Activated naive CD4-positive, alpha-beta T cell treated with anti-CD3 and anti-CD28 coated beads for 36 hours (primary cell): ENCODE data around the gene TIRAP. TPM values are rescaled to one million over a fixed set of nuclear protein-coding genes. Genes with fewer than 3 reads are reported as not detected.

Experiments used
- CTCF ChIA-PET: fragments of 350-600 bp; sonication (Branson Sonifier 250); formaldehyde crosslinking; loops from one replicate; lab custom pipeline; 2021; ENCODE audit warnings: antibody characterized with exemption; lab: Charles Lee
- DNase-seq: peaks from one replicate; pipeline ENCODE4 v3.0.0-alpha.2; 2020
- H3K27ac Mint-ChIP-seq: one replicate; pipeline ENCODE4 v1.8.0; 2021; ENCODE audit warnings: mild to moderate bottlenecking, mixed read lengths
- H3K27me3 Mint-ChIP-seq: one replicate; pipeline ENCODE4 v1.8.0; 2021; ENCODE audit warnings: low read depth, mixed read lengths
- H3K36me3 Mint-ChIP-seq: one replicate; pipeline ENCODE4 v1.8.0; 2021; ENCODE audit warnings: low read depth, mixed read lengths
- H3K4me1 Mint-ChIP-seq: one replicate; pipeline ENCODE4 v1.8.0; 2021; ENCODE audit warnings: low read depth, mixed read lengths
- H3K4me3 Mint-ChIP-seq: one replicate; pipeline ENCODE4 v1.8.0; 2021; ENCODE audit warnings: mild to moderate bottlenecking, moderate library complexity, mixed read lengths
- H3K9me3 Mint-ChIP-seq: one replicate; pipeline ENCODE4 v1.8.0; 2021; ENCODE audit warnings: mixed read lengths
- intact Hi-C: fragments of 100-400 bp; cut with micrococcal nuclease; formaldehyde crosslinking; loops from one replicate; pipeline ENCODE4 v1.15.1; 2023
- total RNA-seq, 2 experiments: library from RNA; stranded (reverse); gene quantifications; one replicate each; pipeline ENCODE4 v1.2.3, GENCODE V29; 2021

Gene TIRAP
- total RNA-seq, 2 experiments from 2014 or later: 2.7 to 3.5 TPM

- H3K27me3 Mint-ChIP-seq: no peaks in the 10 kb centered on the region
These were observed 14.6 kb upstream of the TIRAP start for GRCh38 chr11:126268361-126268707.

DNA sequence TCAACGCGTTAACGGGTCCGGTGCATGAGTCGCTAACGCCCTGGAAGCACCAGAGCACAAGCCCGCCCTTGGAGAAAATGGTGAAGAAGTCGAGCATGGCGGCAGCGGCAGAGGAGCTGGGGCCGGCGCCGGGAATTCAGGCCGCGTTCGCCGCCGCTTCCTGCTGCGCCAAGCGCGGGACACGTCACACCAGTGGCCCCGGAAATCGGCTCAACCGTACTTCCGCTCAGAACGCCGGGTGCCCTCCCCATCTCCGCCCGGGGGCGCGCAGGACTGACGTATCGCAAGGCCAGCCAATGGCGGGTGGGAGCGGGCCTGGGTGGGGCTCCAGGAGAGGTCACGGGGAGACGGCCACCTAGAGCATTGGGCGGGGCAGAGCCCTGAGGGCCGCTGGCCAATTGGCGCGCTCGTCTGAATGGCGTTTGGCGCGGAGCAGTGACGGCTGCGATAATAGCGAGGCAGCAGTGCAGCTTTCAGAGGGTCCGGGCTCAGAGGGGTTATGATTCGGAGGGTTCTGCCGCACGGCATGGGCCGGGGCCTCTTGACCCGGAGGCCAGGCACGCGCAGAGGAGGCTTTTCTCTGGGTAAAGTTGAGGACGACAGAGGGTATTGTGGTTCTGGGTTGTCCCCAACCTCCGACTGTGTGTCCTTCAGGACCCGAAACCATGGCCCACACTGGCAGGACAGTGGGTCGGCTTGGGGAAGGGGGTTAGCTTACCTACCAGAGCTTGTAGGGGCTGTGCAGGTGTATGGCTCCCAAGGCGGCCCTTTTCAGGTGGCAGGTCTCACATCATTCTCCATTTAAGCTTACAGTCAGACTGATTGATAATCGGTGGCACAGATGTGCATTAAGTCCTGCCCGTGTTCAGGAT, 13.9 kb upstream of the TIRAP start, which contains the start of the genes FOXRED1 and SRPRA:
Gene FOXRED1 (plus strand): TSS at position 447 of the 872 bp plus-strand sequence. CDS start 53 bp downstream, at position 500.
Gene SRPRA (minus strand): TSS at position 188 of the 872 bp plus-strand sequence. CDS start 91 bp downstream, at position 97.
- Mint-ChIP-seq H3K36me3 (peaks cover 53% of the 10 kb centered on the region), H3K4me1 (peaks cover 33% of the 10 kb centered on the region), H3K27me3 (no peaks in the 10 kb centered on the region), H3K4me3 (peak within 1 kb of the TSS; percentile 93), H3K9me3 (no peaks in the 10 kb centered on the region), H3K27ac (peak within 1 kb of the TSS; percentile 95)
- intact Hi-C loops: loop anchor here (1.0 to 5.0 kb wide), 8 partner anchors 13 to 677 kb away; partner anchors contain the start of genes CHEK1, DCPS, FAM118B and PUS3
- CTCF ChIA-PET: no interaction called here
- peak; percentile 100 for DNase-seq

More at GRCh38 chr11:126268361-126268707, 14.6 kb upstream of the TIRAP start:
- intact Hi-C loops: loop anchor here (1.0 to 5.0 kb wide), 2 partner anchors 380 to 641 kb away; partner anchors contain the start of gene CHEK1
- H3K27ac Mint-ChIP-seq: peak overlapping the region; percentile 95
- DNase-seq: no peak
- CTCF ChIA-PET: no interaction called here
- H3K9me3 Mint-ChIP-seq: no peaks in the 10 kb centered on the region
- peaks cover 54% of the 10 kb centered on the region for H3K36me3 Mint-ChIP-seq
- H3K4me1 Mint-ChIP-seq: peaks cover 33% of the 10 kb centered on the region
- H3K4me3 Mint-ChIP-seq: peak overlapping the region; percentile 93

DNA sequence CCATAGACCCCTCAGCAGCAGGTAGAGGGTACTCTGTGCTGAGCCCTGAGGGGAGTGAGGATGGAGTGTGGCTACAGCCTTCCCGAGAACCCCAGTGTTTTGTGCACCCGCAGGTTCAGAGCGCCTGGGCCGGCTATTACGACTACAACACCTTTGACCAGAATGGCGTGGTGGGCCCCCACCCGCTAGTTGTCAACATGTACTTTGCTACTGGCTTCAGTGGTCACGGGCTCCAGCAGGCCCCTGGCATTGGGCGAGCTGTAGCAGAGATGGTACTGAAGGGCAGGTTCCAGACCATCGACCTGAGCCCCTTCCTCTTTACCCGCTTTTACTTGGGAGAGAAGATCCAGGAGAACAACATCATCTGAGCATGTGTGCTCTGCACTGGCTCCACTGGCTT, 5.6 kb upstream of the TIRAP start:
- H3K4me3 Mint-ChIP-seq: no peak overlapping the region
- H3K36me3 Mint-ChIP-seq: peaks cover 47% of the 10 kb centered on the region
- CTCF ChIA-PET: no interaction called here
- H3K27ac Mint-ChIP-seq: no peak overlapping the region
- DNase-seq: no peak
- intact Hi-C loops: no loop called here
- H3K4me1 Mint-ChIP-seq: peaks cover 16% of the 10 kb centered on the region
- H3K27me3 Mint-ChIP-seq: no peaks in the 10 kb centered on the region
- no peaks in the 10 kb centered on the region for H3K9me3 Mint-ChIP-seq

- peak overlapping the region; percentile 9 for H3K27ac Mint-ChIP-seq
- H3K27me3 Mint-ChIP-seq: no peaks in the 10 kb centered on the region
- peaks cover 19% of the 10 kb centered on the region for H3K4me1 Mint-ChIP-seq
- intact Hi-C loops: no loop called here
- H3K36me3 Mint-ChIP-seq: peaks cover 42% of the 10 kb centered on the region
- H3K4me3 Mint-ChIP-seq: no peak overlapping the region
- DNase-seq: no peak
- H3K9me3 Mint-ChIP-seq: no peaks in the 10 kb centered on the region
- CTCF ChIA-PET: no interaction called here
These were observed 5.1 kb upstream of the TIRAP start for GRCh38 chr11:126277780-126278179.

GRCh38 chr11:126279191-126279590, 3.7 kb upstream of the TIRAP start:
- Mint-ChIP-seq H3K4me3 (no peak overlapping the region), H3K27me3 (no peaks in the 10 kb centered on the region), H3K36me3 (peaks cover 36% of the 10 kb centered on the region), H3K9me3 (no peaks in the 10 kb centered on the region), H3K27ac (no peak overlapping the region), H3K4me1 (peaks cover 25% of the 10 kb centered on the region)
- intact Hi-C loops: no loop called here
- CTCF ChIA-PET: no interaction called here
- DNase-seq: no peak

DNA sequence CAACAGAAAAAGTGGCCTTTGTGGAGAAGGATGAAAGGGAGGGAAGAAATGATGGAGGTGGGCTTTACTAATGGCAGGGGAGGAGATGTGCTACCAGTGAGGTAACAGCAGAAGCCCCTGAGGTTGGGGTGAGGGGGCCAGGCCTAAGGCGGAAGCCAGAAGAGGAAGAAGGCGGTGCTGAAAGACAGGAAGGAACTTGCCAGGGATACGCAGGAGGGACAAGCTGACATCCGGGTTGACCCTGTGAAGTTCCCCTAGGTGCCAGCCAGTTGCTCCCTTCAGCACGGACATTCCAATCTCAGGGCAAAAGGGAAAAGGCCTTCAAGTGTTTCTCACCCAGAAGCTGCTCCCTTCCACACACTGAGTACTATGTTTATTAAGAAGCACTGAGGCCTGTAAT, 2.3 kb upstream of the TIRAP start:
- peaks cover 39% of the 10 kb centered on the region for H3K4me1 Mint-ChIP-seq
- H3K27ac Mint-ChIP-seq: no peak overlapping the region
- no peaks in the 10 kb centered on the region for H3K27me3 Mint-ChIP-seq
- peaks cover 24% of the 10 kb centered on the region for H3K36me3 Mint-ChIP-seq
- H3K9me3 Mint-ChIP-seq: no peaks in the 10 kb centered on the region
- no peak for DNase-seq
- intact Hi-C loops: loop anchor here (5.0 kb wide), 1 partner anchor 378 kb away; the partner anchor contains the start of genes DDX25 and PUS3
- H3K4me3 Mint-ChIP-seq: no peak overlapping the region
- CTCF ChIA-PET: interaction anchor here (1.1 kb wide), 1 partner anchor 19 kb away, joined by 3 read pairs; no protein-coding TSS in a partner anchor

GRCh38 chr11:126281245-126281644, 1.6 kb upstream of the TIRAP start:
- Mint-ChIP-seq H3K27ac (peak overlapping the region; percentile 46), H3K9me3 (no peaks in the 10 kb centered on the region), H3K36me3 (peaks cover 18% of the 10 kb centered on the region), H3K27me3 (no peaks in the 10 kb centered on the region), H3K4me1 (peaks cover 43% of the 10 kb centered on the region), H3K4me3 (no peak overlapping the region)
- no peak for DNase-seq
- CTCF ChIA-PET: interaction anchor here (0.8 to 1.2 kb wide), 3 partner anchors 9 to 18 kb away, joined by 3 read pairs; no protein-coding TSS in a partner anchor
- intact Hi-C loops: loop anchor here (5.0 kb wide), 1 partner anchor 379 kb away; the partner anchor contains the start of genes DDX25 and PUS3

DNA sequence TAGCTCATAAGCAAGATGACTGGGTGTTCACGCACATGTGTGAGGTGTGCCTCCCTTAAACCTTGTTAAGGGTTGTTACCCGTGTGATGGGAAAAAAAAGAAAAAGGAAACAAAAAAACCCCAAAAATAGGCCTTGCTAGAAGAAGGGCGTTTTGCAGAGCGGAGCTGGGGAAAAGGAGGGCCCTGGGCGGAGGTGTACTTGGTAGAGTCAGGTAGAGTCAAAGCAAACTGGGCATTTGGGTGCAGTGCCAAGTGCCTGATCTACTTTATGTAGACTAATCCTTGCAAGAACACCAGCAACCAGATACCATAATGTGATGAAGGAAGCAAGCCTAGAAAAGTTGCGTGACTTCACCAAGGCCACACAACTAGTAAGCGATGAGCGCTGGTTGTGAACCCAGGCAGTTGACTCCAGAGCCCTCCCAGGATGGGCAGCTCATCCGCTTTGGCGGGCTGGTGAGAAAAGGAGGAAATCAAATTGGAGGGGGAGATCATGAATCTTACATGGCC, 1.2 kb upstream of the TIRAP start:
- H3K36me3 Mint-ChIP-seq: peaks cover 18% of the 10 kb centered on the region
- H3K4me3 Mint-ChIP-seq: peak overlapping the region; percentile 95
- H3K9me3 Mint-ChIP-seq: no peaks in the 10 kb centered on the region
- no peak overlapping the region for H3K27ac Mint-ChIP-seq
- intact Hi-C loops: loop anchor here (1.0 to 5.0 kb wide), 3 partner anchors 12 to 379 kb away; partner anchors contain the start of genes DDX25, FOXRED1, PUS3 and ST3GAL4
- no peak for DNase-seq
- CTCF ChIA-PET: interaction anchor here (0.8 to 1.2 kb wide), 3 partner anchors 10 to 18 kb away, joined by 3 read pairs; no protein-coding TSS in a partner anchor
- H3K4me1 Mint-ChIP-seq: peaks cover 46% of the 10 kb centered on the region
- H3K27me3 Mint-ChIP-seq: no peaks in the 10 kb centered on the region

GRCh38 chr11:126282361-126282735, 545 bp upstream of the TIRAP start:
- CTCF ChIA-PET: interaction anchor here (0.6 to 1.2 kb wide), 2 partner anchors 11 to 245 kb away, joined by 3 to 4 read pairs; no protein-coding TSS in a partner anchor
- Mint-ChIP-seq H3K9me3 (no peaks in the 10 kb centered on the region), H3K27me3 (no peaks in the 10 kb centered on the region)

GRCh38 chr11:126284829-126285228, 1.9 kb downstream of the TIRAP start:
- DNase-seq: peak; percentile 99
- CTCF ChIA-PET: no interaction called here
- Mint-ChIP-seq H3K36me3 (peaks cover 4% of the 10 kb centered on the region), H3K27ac (peak overlapping the region; percentile 50), H3K4me3 (peak overlapping the region; percentile 43), H3K9me3 (no peaks in the 10 kb centered on the region), H3K27me3 (no peaks in the 10 kb centered on the region), H3K4me1 (peaks cover 54% of the 10 kb centered on the region)
- intact Hi-C loops: loop anchor here (1.0 to 5.0 kb wide), 3 partner anchors 19 to 383 kb away; partner anchors contain the start of genes DCPS, DDX25 and PUS3

More at GRCh38 chr11:126282361-126282735, 545 bp upstream of the TIRAP start:
- peak; percentile 67 for DNase-seq
- H3K27ac Mint-ChIP-seq: peak overlapping the region; percentile 87
- H3K36me3 Mint-ChIP-seq: peaks cover 15% of the 10 kb centered on the region
- H3K4me3 Mint-ChIP-seq: peak overlapping the region; percentile 95
- intact Hi-C loops: loop anchor here (1.0 to 5.0 kb wide), 3 partner anchors 13 to 380 kb away; partner anchors contain the start of genes DDX25, FOXRED1, PUS3 and ST3GAL4
- peaks cover 49% of the 10 kb centered on the region for H3K4me1 Mint-ChIP-seq

DNA sequence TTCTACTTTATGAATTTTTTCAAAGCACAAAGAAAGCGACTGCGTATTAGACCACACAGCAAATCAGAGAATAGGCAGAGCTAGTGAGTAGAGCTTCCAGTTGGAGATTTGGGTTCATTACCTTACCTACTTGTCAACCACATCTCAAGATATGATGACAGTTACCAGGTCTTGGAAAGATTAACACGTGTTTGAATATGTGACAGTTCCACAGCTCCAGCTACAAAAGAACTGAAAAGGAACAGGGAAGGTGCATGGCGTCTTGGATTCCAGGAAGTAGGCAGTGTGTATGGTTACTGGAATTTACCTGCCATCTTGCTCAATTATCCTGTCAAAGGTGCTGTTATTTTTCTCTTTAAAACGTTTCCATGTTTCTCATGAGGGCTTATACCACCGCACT, 5.3 kb downstream of the TIRAP start:
- no peak for DNase-seq
- Mint-ChIP-seq H3K4me3 (no peak overlapping the region), H3K27ac (no peak overlapping the region), H3K36me3 (peaks cover 5% of the 10 kb centered on the region), H3K27me3 (no peaks in the 10 kb centered on the region), H3K4me1 (peaks cover 38% of the 10 kb centered on the region), H3K9me3 (no peaks in the 10 kb centered on the region)
- CTCF ChIA-PET: interaction anchor here (0.9 to 1.3 kb wide), 3 partner anchors 11 to 151 kb away, joined by 3 to 4 read pairs (median 3); no protein-coding TSS in a partner anchor
- intact Hi-C loops: no loop called here

DNA sequence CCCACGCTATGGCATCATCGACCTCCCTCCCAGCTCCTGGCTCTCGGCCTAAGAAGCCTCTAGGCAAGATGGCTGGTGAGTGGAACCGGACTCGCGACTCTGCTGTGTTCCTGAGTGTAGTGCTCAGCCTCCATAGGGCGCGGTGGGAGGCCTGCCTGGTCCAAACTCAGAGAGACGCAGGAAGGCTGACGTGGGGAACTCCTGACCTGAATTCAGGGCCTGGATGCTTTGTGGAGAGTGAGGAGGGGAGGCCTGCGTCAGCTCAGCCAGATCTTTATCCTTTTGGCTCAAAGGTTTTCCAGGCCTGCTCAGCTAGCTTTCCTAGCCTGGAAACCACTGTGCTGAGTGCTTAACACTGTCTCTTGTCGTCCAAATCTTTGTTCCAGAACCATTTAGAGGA, 8.0 kb downstream of the TIRAP start:
- Mint-ChIP-seq H3K27ac (no peak overlapping the region), H3K4me1 (peaks cover 28% of the 10 kb centered on the region), H3K4me3 (no peak overlapping the region), H3K27me3 (no peaks in the 10 kb centered on the region), H3K9me3 (no peaks in the 10 kb centered on the region), H3K36me3 (peaks cover 11% of the 10 kb centered on the region)
- intact Hi-C loops: no loop called here
- DNase-seq: no peak
- CTCF ChIA-PET: no interaction called here
